IPS-NIHi7 (cell line): ENCODE data around the gene AP2M1.
"Not testable (repeated sequence)": the region's sequence is repeated elsewhere in the genome, so short reads cannot be mapped to it uniquely, and the experiment has no call there.

ENCODE experiments used
- DNase-seq: peaks from one replicate; pipeline ENCODE4 v3.0.0; 2012; ENCODE audit warnings: mixed read lengths; ENCODE audit errors: extremely low spot score

AP2M1 gene

DNA sequence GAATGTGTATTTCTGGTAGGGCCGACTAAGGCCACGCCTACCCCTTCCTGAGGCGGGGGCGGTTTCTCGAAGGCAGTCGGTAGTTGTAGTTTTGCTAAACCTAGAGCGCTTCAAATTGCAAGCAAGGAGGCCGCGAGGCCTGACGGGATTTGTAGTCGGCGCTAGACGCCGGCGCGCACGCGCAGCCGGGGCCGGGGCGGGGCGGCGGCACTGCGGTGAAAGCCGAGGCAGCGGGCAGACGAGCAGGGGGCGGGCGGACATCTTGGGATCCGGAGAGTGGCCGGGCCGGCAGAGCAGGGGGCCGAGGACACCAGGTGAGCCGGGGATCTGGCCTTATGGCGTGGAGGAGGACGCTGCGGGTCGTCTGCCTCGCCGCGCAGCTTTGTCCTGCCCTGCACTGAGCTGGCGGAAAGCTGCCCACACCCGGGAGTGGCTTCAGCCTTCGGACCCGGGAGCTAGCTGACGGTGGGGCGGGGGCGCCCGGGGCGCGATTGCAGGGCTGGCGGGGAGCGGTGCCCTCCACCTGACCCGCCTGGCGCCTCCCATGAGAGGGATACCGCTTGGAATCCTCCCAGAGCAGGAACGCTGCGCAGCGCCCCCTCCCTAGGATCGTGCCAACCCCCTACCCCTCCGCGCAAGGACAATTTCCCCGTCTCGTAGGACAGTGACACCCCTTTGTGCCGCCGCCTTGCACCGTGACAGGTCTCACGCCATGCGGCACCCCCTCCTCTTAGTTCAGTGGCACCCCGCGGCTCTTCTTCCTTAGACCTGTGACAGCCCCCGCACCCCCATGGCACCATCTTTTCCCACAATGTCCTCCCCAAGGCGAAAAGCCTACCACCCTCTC lies at the start of gene AP2M1:
TSS of gene AP2M1 (plus strand) at position 210 of the 847 bp plus-strand sequence. CDS start 2,139 bp downstream, outside the sequence.
- peak; percentile 93 for DNase-seq

DNA sequence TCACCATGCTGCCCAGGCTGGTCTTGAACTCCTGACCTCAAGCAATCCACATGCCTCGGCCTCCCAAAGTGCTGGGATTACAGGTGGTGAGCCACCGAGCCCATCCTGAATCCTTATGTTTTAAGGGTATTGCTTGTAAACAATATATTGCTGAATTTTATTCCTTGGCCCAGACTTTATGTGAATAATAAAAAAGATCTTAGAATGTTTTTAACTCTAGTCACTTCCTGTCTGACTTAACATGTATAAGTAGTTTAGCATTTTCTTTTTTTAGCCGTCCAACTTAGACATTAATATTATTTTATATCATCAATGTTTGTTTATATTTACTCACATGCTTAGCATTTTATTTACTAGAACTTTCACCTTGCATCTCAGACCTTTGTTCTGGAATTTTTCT lies 48.6 kb upstream of the AP2M1 start:
- no peak for DNase-seq

DNA sequence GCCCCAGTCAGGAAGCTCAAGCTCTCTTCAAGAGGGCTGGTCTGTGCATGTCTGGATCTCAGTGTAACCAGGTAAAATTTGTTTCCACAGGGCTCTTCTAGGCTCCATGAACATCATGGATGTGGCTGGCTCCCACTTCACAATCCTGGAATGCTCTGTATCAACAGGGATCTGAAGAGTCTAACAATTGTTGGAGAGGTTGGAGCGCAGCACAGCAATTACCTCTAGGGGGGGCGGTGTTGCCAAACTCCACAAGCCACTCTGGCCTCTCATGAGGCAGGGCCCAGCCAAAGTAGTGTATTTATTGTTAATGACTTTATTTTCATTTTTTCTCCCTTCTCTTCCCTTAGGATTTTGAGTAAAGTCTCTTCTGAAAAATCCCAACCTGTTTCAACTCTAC lies 45.6 kb upstream of the AP2M1 start:
- peak; percentile 71 for DNase-seq

DNA sequence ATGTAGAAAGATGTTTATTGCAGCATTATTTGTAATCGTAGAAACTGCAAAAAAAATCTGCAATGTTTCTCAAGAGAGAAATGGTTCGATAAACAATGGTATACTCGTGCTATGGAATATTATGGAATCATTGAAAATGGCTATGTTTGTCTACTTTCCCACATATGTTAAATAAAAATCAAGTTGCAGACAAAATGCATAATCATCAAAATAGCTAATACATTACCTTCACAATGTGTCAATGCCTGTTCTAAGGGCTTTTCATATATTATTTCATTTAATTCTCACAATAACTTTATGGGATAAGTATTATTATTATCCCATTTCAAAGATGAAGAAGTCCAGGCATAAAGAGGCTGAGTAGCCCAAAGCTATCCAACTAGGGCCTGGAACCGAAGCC lies 41.7 kb upstream of the AP2M1 start:
- DNase-seq, result no peak

DNA sequence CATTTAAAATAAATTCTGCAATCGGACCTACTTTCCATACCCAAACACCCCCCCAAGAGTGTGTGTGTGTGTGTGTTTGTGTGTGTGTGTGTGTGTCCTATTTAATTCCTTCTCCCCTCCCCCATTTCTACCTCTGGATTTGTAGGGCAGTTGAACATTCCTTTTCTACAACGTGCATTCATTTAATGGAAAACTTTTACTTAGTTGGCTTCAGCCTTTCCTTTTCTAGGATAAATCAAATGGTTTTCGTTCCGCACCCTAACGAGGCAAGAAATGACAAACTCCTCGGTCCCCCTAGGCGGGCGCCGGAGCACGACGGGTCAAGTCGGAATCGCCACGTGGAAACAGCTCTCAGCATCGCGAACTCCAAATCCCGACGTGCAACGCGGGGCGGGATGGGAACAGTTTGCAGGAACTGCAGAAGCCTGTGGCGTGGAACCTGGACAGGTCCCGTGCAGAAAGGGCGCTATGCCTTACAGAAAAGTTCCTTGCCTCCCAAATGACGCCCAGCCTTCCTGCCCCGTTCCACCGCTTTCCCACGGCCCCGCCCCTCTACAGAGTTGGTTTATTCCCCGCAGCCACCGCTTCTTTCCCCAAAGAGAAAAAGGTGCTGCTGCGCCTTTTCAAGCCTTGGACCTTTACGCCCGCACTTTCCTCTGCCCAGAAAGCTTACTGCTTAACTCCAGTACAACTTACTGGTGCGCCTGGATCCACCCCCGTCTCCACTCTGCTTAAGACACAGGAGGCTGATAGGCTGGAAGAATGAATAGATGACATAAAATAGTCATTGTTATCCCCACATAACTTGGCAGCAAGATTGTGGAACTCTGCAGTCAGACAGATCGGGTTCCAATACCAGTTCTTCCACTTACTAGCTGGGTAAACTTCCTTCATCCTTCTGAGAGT lies 40.6 kb upstream of the AP2M1 start:
- peak; percentile 71 for DNase-seq

DNA sequence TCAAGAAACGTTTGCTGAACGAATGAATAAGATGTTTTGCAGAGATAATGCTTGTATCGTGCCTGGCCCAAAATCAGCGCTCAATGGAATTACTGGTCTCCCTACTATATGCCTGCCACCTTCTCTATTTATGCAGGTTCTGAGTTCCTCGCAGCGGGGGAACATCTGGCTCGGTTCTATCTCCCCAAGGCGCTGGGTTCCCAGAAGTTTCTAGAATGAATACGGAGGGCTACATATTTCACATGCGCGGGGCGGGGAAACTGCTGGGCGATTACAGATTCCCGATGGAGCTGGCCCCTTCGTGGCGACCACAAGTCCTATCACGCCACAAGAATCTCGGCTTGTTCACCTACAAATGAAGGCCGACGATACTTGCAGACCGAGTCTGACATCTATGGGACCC lies 39.9 kb upstream of the AP2M1 start:
- no peak for DNase-seq

DNA sequence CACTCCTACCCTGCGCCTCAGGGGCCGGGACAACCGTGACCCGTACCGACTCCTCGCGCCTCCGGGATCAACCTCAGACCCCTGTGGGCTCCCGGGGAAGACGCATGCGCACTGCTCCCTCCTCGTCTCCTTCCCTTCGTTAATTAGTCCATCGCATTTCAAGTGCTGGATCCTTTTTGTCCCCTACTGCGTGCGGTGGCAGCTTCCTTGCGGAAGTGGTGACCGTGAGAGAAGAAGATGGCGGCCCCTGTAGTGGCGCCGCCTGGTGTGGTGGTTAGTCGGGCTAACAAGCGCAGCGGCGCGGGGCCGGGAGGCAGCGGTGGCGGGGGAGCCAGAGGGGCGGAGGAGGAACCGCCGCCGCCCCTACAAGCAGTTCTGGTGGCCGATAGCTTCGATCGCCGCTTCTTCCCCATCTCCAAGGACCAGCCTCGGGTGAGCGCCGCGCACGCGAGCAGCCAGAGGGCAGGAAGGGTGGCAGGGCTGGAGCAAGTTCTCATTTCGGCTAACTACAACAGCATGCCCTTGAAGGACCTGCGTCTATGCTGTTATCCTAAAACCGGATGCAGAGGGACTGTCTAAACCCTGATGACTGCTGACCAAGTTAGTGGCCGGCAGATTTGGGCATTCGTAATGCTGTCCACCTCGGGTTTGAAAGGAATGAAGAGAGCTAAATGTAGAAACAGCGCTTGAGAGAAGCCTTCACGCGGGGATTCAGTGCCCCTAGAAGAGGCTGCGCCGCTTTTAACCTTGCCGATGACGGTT lies 39.3 kb upstream of the AP2M1 start, which contains the start of gene EIF2B5:
TSS of gene EIF2B5 (plus strand) at position 210 of the 762 bp plus-strand sequence. CDS start at position 238, 28 bp downstream.
- peak; percentile 90 for DNase-seq

DNA sequence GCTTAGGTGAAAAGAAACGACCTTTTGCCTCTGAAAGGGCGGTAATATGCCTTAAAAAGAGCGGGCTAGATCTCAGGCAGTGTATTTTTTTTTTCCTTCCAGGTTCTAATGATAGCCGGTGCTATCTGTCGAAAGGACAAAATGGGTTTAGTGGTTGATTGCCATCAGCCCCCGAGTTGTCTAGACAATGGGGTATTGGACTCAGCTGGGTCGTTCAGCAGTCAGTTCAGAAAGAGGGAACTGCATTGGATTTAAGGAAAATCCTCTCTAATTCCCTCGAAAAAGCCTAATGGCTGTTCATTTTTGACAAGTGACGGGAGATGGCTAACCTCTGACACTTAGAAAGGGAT lies 38.8 kb upstream of the AP2M1 start:
- DNase-seq, result no peak

DNA sequence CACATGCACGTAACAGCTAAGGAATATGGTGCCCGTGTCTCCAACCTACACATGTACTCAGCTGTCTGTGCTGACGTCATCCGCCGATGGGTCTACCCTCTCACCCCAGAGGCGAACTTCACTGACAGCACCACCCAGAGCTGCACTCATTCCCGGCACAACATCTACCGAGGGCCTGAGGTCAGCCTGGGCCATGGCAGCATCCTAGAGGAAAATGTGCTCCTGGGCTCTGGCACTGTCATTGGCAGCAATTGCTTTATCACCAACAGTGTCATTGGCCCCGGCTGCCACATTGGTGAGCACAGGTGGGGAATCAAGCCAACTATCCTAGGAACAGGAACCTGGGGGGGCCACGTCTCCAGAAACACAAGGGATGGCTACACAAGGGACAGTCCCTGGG lies 34.2 kb upstream of the AP2M1 start:
- DNase-seq, result no peak

DNA sequence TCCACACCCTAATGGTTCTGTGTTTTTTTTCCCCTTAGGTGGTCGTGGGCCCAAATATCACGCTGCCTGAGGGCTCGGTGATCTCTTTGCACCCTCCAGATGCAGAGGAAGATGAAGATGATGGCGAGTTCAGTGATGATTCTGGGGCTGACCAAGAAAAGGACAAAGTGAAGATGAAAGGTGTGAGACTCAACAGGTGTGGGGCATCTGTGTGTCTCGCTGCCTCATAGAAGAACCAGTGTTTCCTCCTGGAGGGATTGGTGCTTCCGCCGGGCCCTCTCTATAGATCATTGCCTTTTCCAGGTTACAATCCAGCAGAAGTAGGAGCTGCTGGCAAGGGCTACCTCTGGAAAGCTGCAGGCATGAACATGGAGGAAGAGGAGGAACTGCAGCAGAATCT lies 32.5 kb upstream of the AP2M1 start:
- no peak for DNase-seq

DNA sequence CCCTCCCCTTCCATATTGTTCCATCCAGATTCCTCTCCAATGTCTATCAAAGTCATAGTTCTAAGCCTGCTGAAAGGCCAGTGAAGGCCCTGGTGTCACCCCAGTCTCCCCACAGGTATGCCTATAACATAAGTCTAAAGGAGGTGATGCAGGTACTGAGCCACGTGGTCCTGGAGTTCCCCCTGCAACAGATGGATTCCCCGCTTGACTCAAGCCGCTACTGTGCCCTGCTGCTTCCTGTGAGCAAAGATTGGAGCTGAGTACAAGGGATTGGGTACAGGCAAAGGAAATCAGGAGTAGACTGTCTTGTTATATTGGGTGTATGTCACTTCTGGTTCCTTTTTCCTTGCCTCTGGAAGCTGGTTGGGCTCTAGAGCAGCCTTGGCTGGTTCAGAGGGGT lies 31.3 kb upstream of the AP2M1 start:
- DNase-seq, result no peak

DNA sequence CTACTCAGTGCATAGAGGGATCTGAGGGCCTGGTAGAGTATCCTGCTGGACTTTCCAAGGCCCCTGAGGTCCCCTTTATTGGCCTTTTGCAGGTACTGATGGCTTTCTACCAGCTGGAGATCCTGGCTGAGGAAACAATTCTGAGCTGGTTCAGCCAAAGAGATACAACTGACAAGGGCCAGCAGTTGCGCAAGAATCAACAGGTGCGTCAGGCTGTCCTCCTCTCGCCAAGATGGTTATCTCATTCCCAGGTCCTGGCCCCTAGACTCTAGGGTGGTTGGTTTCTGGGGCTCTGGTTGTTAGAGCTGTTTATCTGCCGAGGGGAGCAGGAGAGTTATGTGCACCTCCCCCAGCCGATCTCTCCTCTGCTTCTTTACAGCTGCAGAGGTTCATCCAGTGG lies 30.1 kb upstream of the AP2M1 start:
- no peak for DNase-seq

DNA sequence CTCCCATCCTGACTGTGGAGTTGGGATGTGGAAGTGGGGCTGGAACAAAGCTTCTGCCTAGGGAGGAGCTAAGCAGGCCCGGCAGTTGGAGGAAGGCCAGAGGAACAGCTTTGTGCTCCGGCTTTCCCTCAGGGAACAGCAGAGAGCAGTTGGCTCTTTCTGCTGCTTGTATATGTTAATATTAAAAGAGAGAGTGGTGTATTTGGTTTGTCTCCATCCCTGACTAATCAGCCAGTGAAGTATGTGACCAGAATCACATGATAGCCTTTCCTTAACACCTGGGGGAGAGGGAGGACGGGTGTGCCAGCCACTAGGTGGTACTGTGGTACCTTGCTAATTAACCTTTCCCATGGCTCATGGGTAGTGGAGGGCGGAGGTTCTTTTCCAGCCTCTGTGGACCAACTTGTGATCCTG lies 29.5 kb upstream of the AP2M1 start:
- peak; percentile 75 for DNase-seq

DNA sequence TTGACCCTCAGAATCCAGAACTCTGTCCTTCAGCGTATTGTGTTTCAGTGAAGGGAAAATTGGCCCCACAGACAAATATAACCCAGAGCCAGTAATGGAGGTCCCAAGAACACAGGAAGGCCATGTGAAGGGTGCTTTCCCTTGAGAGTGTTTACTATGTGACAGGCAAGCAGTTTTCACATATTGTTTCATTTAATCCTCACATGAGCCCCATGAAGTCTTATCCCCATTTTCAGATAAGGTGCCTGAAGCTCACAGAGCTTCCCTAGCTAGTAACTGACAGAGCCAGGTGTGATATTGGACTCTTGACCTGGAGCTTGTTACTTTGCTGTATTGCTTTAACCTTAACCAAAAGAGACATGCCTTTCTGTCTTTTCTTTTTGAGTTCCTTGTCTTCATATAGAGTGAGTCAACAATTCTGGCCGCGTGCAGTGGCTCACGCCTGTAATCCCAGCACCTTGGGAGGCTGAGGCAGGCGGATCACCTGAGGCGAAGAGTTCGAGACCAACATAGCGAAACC lies 28.8 kb upstream of the AP2M1 start:
- DNase-seq, result no peak

DNA sequence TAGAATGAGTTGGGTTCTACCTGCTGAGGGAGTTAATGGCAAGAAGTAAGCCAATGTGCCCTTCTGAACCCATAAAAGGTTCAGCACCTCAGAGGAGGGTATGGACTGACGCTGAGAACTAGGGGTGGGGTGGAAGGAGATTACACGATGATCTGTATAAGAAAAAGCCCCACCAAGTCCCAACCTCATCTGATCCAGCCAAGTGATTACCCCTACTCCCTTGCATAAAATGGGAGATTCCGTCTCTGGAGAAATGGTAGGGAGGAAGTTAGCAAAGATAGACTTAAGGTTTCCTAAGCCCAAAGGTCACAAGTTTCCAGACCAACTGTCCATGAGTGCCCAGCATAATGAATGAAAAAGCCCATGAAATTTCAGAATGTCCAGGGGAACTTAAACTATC lies 26.6 kb upstream of the AP2M1 start:
- no peak for DNase-seq

DNA sequence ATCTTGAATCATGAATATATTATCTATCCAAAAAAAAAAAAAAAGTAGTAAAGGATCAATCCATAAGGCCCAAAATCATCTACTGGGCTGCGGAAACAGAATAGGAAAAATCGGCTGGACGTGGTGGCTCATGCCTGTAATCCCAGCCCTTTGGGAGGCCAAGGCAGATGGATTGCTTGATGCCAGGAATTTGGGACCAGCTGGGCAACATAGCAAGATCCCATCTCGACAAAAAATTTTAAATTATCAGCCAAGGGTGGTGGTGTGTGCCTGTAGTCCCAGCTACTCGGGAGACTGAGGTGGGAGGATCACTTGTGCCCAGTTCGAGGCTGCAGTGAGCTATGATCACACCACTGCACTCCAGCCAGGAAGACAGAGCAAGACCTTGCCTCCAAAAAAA lies 25.5 kb upstream of the AP2M1 start:
- no peak for DNase-seq

DNA sequence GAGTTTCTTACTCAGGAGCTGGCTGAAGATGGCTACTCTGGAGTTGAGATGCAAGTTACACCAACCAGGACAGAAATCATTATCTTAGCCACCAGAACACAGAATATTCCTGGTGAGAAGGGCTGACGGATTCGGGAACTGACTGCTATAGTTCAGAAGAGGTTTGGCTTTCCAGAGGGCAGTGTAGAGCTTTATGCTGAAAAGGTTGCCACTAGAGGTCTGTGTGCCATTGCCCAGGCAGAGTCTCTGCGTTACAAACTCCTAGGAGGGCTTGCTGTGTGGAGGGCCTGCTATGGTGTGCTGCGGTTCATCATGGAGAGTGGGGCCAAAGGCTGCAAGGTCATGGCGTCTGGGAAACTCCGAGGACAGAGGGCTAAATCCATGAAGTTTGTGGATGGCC lies 24.9 kb upstream of the AP2M1 start:
- DNase-seq, result not testable (repeated sequence)

DNA sequence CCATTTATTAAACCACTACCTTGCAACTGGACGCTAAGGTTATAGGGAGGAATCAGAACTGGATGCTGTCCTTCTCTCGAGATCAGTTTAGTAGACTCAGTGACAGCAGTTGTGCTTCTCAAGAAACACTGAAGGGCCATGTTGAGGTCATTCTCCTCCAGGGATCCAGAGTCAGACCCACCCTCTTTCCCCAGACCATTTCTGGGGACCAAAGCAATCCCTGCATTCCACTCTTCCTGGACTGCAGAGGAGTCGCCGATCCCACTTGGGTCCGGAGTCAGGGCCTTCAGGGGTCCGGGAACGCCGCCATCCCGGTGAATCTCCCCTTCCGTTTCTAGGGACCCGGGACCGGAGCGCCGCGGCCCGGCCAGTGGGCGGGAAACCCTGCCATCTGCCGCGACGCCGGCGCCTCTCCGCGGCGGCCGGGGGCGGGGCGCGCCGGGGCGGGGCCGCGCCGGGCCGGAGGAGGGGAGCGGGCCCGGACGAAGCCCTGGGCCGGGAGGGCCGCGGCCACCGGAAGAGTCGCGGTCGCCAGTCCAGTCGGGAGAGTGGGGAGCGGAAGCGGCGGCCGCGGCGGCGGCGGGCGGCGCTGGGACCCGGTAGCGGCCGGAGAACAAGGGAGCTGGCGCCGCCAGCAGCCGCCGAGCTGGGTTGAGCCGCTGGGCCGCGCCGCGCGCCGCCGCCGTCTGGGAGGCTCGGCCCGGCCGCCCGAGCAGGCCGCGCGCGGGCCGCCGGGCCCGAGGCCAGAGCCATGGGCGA lies 19.6 kb upstream of the AP2M1 start, which contains the start of gene DVL3:
TSS of gene DVL3 (plus strand) at position 493 of the 759 bp plus-strand sequence. CDS start at position 752, 259 bp downstream.
- peak; percentile 90 for DNase-seq

DNA sequence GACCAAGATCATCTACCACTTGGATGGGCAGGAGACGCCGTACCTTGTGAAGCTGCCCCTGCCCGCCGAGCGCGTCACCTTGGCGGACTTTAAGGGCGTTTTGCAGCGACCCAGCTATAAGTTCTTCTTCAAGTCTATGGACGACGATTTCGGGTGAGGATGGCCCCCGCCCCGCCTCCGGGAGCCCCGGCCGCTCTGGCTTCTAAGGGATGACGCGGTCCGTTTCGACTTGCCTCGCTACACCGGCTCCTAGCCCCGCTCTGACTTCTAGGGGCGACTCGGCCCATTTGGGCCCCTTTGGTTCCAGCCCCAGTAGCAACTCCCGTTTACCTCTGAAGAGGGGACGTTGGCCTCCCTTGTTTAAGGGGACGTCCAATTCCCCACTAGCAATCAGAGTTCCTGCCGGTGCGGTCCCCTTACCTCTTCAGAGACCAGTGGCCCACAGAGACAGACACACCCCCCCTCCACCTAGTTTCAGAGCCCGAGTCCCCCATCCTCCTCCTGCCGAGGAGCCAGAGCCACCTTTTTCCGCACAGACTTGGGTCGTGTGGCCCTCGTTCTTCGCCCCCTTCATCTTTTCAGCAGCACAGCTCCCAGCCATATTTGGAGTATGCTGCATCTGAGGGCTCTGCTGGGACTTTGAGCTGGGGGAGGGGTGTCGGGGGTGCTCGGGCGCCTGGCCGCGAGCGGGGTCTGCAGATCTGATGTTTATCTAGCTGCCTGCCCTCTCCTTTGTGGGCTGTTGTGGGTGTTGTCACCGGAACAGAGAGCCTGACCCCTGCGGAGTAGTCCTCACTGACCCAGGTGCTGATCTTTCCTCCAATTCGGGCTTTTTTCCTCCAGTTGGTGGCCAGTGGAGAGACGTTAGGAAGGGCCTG lies 18.8 kb upstream of the AP2M1 start:
- DNase-seq, result peak; percentile 49

DNA sequence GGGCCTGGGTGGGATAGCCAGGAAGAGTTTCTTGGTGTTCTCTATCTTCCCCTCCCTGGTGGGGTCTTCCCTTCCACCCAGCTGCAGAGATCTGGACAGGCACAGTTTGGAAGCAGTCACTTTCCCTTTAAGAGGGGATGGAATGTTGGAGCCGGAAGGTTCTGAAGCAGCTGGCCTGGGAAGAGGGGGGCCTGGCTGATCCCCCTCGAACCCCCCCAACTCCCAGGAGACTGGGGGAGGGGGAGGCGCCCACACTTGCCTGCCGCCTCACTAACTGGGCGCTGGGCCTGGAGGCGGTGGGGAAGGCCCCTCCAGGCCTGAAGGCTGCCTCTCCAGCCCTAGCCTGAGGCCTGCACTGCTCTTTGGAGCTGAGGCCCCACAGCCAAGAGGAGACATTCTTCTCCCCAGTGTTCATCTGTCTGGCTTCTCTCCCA lies 18.1 kb upstream of the AP2M1 start:
- peak; percentile 44 for DNase-seq
